Naive B cell (primary cell): ENCODE measurements around the gene ABCF3. TPM values are rescaled to one million over a fixed set of nuclear protein-coding genes. Genes with fewer than 3 reads are reported as not detected.

Experiments used
- ATAC-seq, 2 donors: fragments of 150-1000 bp; cut with Tn5 transposase; 2 replicates each; pipeline ENCODE4 v1.10.0; 2021; ENCODE audit warnings: low read depth in 2 of 2, mild to moderate bottlenecking in 2 of 2, moderate library complexity in 2 of 2
- DNase-seq: peaks from one replicate; pipeline ENCODE4 v3.0.0; 2022
- H3K27ac Mint-ChIP-seq, 6 donors: one replicate each; pipeline ENCODE4 v1.8.0; 2020 to 2022; ENCODE audit warnings: mild to moderate bottlenecking in 6 of 6, mixed read lengths in 6 of 6, moderate library complexity in 5 of 6, inconsistent platforms in 2 of 6
- H3K27me3 Mint-ChIP-seq, 3 donors: one replicate each; pipeline ENCODE4 v1.8.0; 2021 to 2022; ENCODE audit warnings: mixed read lengths in 3 of 3, mild to moderate bottlenecking in 1 of 3
- H3K36me3 Mint-ChIP-seq, 2 donors: one replicate each; pipeline ENCODE4 v1.8.0; 2020 to 2022; ENCODE audit warnings: mixed read lengths in 2 of 2, inconsistent platforms in 1 of 2, mild to moderate bottlenecking in 1 of 2
- H3K4me1 Mint-ChIP-seq, 3 donors: one replicate each; pipeline ENCODE4 v1.8.0; 2020 to 2022; ENCODE audit warnings: mixed read lengths in 3 of 3, inconsistent platforms in 1 of 3, mild to moderate bottlenecking in 1 of 3, moderate library complexity in 1 of 3
- H3K4me3 Mint-ChIP-seq, 8 donors: one replicate each; pipeline ENCODE4 v1.8.0; 2020 to 2022; ENCODE audit warnings: mild to moderate bottlenecking in 8 of 8, mixed read lengths in 8 of 8, moderate library complexity in 8 of 8, inconsistent platforms in 2 of 8
- H3K9me3 Mint-ChIP-seq, 7 donors: one replicate each; pipeline ENCODE4 v1.8.0; 2020 to 2022; ENCODE audit warnings: mixed read lengths in 7 of 7, mild to moderate bottlenecking in 5 of 7, inconsistent platforms in 2 of 7, moderate library complexity in 1 of 7
- polyA plus RNA-seq, 6 donors: library from polyadenylated mRNA; unstranded; fragments of 300-500 nt; fragmentation: Illumina TruSeq; gene quantifications; one replicate each; pipeline ENCODE4 v1.2.3, GENCODE V29; 2021; ENCODE audit warnings: low read depth in 6 of 6

Gene ABCF3
- polyA plus RNA-seq, 6 donors from 2014 or later = 24.6 to 45.7 (median 30.0) TPM

DNA sequence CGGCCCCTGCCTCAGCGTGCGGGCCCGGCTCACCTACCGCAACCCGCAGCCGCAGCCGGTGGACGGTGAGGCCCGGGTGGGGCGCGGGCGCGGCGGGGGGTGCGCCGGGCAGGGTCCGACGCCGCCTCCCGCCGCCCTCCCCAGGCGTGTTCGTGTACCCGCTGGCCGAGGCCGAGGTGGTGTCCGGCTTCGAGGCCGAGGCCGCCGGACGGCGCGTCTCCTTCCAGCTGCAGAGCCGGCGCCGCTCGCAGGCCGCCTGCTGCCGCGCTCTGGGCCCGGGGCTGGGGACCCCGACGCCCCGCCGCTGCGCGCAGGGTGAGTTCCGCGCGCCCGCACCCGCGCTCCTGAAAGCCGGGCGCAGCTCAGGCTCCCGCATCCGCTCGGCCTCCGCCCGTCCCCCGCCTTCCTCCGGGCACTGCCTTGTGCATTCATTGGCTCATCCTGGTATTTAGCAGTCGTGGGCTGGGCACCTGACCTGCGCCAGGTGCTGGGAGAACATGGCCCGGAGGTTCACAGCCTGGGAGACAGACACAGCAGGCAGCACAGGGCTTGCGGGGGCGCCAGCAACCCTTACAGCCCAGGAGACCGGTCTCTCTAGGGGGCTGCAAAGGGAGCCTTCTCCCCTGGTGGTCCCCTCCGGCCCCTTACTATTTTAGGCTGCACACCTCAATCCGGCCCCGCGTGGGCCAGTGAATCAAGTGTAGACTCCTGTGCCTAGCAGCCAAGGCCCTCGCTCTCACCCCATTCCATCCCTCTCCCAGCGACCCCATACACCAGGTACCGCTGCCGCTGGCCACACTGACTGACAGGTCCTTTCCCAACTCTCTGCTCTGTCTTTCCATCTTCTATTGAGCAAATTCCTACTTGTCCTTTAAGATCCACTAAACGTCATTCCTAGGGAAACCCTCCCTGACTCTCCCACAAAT lies 44.9 kb downstream of the ABCF3 start:
- ATAC-seq = no peak
- H3K27me3 Mint-ChIP-seq = peaks cover 52 to 70% (median 68%) of the 10 kb centered on the region in 3 donors
- H3K27ac Mint-ChIP-seq = peak overlapping the region in 2 of 6 donors; percentile 15 to 70
- peaks cover 0 to 12% of the 10 kb centered on the region in 2 donors for H3K36me3 Mint-ChIP-seq
- DNase-seq = no peak
- peaks cover 14 to 19% (median 18%) of the 10 kb centered on the region in 3 donors for H3K4me1 Mint-ChIP-seq
- no peaks in the 10 kb centered on the region for H3K9me3 Mint-ChIP-seq
- H3K4me3 Mint-ChIP-seq = peak overlapping the region; percentile 70 to 93 (median 83)

DNA sequence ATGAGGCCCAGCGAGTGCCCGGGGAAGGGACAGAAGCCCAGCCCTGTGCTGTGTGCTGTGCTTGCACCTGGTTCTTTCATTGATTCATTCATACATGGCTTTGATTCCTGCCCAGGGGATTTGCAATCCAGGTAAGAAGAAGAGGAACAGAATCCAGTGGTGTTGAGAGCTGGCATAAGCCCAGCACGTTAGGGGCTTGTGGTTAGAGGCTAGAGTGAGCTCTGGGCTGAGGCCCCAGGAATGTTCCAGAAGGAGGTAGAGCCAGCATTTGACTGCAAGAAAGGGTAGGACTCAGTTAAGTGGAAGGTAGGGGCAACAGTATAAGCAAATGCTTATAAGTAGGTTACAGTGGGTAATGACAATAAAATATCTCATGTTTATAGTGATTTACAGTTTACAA lies 45.7 kb downstream of the ABCF3 start:
- DNase-seq = no peak
- Mint-ChIP-seq H3K36me3 (peaks cover 0 to 12% of the 10 kb centered on the region in 2 donors), H3K27ac (no peak overlapping the region), H3K27me3 (peaks cover 45 to 62% (median 61%) of the 10 kb centered on the region in 3 donors), H3K4me3 (peak overlapping the region; percentile 70 to 93 (median 78)), H3K4me1 (peaks cover 14 to 19% (median 18%) of the 10 kb centered on the region in 3 donors), H3K9me3 (no peaks in the 10 kb centered on the region)
- ATAC-seq = no peak

DNA sequence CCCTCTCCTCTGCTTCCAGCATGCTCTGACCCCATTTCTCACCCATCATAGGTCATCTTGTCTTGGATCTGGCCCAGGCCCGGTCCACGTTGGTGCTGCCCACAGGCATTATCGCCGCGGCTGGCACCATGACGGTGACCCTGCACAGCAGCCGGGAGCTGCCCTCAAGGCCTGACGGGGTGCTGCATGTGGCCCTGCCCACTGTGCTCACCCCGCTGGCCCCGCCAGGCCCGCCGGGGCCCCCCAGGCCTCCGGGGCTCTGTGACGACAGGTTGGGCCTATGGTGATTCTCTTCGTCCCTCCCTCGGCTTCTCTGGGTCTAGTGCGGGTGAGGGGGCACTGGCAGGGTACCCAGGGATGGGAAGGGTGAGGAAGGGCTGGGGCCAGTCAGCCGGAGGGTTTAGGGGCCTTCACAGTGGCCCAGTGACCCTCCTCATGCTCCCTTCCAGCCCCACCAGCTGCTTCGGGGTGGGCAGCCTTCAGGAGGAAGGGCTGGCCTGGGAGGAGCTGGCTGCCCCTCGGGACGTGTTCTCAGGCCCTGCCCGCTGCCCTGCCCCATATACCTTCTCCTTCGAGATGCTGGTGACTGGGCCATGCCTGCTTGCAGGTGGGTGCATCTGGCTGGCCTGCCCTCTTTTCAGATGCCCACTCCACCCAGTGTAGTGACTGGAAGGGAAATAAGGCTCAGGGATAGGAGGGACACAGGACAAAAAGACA lies 47.3 kb downstream of the ABCF3 start:
- H3K27me3 Mint-ChIP-seq = peaks cover 36 to 56% (median 48%) of the 10 kb centered on the region in 3 donors
- H3K36me3 Mint-ChIP-seq = peaks cover 0 to 12% of the 10 kb centered on the region in 2 donors
- DNase-seq (no peak), ATAC-seq (no peak)
- peaks cover 13 to 16% (median 14%) of the 10 kb centered on the region in 3 donors for H3K4me1 Mint-ChIP-seq
- no peaks in the 10 kb centered on the region for H3K9me3 Mint-ChIP-seq
- no peak overlapping the region for H3K4me3 Mint-ChIP-seq
- H3K27ac Mint-ChIP-seq = no peak overlapping the region

- no peak overlapping the region for H3K4me3 Mint-ChIP-seq
- H3K4me1 Mint-ChIP-seq = peaks cover 8 to 9% (median 8%) of the 10 kb centered on the region in 3 donors
- H3K9me3 Mint-ChIP-seq = no peaks in the 10 kb centered on the region
- ATAC-seq (no peak), DNase-seq (no peak)
- H3K27ac Mint-ChIP-seq = no peak overlapping the region
- peaks cover 0 to 12% of the 10 kb centered on the region in 2 donors for H3K36me3 Mint-ChIP-seq
- peaks cover 32 to 47% (median 40%) of the 10 kb centered on the region in 3 donors for H3K27me3 Mint-ChIP-seq
Observed at GRCh38 chr3:184234224-184234623, 48.2 kb downstream of the ABCF3 start.

GRCh38 chr3:184234671-184235380 lies 48.8 kb downstream of the ABCF3 start:
- Mint-ChIP-seq H3K4me1 (peaks cover 8 to 9% (median 8%) of the 10 kb centered on the region in 3 donors), H3K36me3 (peaks cover 0 to 12% of the 10 kb centered on the region in 2 donors), H3K27me3 (peaks cover 32 to 47% (median 40%) of the 10 kb centered on the region in 3 donors), H3K4me3 (no peak overlapping the region), H3K27ac (no peak overlapping the region), H3K9me3 (no peaks in the 10 kb centered on the region)
- DNase-seq (no peak), ATAC-seq (no peak)

DNA sequence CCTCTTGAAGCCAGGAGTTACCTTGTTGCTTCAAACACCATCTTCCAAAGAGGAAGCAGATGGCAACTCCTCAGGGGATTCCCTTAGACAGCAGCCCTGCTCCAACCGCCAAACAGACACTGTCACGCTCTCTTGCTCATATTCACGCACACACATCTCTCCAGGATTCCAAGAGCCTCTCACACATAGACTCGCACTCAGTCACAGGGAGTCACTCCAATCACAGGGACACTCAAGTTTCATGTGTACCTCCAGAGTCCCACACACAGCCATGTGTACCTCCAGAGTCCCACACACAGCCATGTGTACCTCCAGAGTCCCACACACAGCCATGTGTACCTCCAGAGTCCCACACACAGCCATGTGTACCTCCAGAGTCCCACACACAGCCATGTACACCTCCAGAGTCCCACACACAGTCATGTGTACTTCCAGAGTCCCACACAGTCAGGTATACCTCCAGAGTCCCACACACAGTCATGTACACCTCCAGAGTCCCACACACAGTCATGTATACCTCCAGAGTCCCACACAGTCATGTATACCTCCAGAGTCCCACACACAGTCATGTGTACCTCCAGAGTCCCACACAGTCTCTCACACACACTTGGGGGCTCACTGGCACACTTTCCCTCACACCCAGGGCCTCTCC lies 49.5 kb downstream of the ABCF3 start:
- Mint-ChIP-seq H3K27me3 (peaks cover 32 to 47% (median 40%) of the 10 kb centered on the region in 3 donors), H3K36me3 (peaks cover 0 to 12% of the 10 kb centered on the region in 2 donors), H3K9me3 (no peaks in the 10 kb centered on the region), H3K4me3 (no peak overlapping the region), H3K27ac (no peak overlapping the region), H3K4me1 (peaks cover 8 to 9% (median 8%) of the 10 kb centered on the region in 3 donors)
- DNase-seq (no peak), ATAC-seq (no peak)

DNA sequence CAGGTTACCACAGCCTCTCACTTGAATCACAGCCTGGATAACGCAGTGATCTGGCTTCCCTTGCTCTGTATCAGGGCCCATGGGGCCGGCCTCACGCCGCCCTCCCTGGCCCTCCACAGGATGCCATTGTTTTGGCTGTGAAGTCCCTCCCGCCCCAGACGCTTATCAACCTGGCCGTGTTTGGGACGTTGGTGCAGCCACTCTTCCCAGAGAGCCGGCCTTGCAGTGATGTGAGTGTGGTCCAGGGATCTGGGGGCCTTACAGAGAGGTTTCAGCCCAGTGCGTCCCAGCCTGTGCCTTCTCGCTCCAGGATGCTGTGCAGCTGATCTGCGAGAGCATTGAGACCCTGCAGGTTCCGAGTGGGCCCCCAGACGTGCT lies 50.0 kb downstream of the ABCF3 start:
- no peak for ATAC-seq
- Mint-ChIP-seq H3K27me3 (peaks cover 30 to 44% (median 37%) of the 10 kb centered on the region in 3 donors), H3K36me3 (peaks cover 0 to 11% of the 10 kb centered on the region in 2 donors), H3K4me3 (no peak overlapping the region), H3K9me3 (no peaks in the 10 kb centered on the region), H3K4me1 (peaks cover 5 to 6% (median 6%) of the 10 kb centered on the region in 3 donors), H3K27ac (no peak overlapping the region)
- no peak for DNase-seq

- Mint-ChIP-seq H3K27ac (no peak overlapping the region), H3K4me3 (no peak overlapping the region), H3K4me1 (no peaks in the 10 kb centered on the region), H3K36me3 (peaks cover 0 to 6% of the 10 kb centered on the region in 2 donors), H3K9me3 (no peaks in the 10 kb centered on the region), H3K27me3 (peaks cover 24 to 38% (median 30%) of the 10 kb centered on the region in 3 donors)
- no peak for DNase-seq
- no peak for ATAC-seq
Observed at GRCh38 chr3:184236636-184237035, 50.6 kb downstream of the ABCF3 start.

DNA sequence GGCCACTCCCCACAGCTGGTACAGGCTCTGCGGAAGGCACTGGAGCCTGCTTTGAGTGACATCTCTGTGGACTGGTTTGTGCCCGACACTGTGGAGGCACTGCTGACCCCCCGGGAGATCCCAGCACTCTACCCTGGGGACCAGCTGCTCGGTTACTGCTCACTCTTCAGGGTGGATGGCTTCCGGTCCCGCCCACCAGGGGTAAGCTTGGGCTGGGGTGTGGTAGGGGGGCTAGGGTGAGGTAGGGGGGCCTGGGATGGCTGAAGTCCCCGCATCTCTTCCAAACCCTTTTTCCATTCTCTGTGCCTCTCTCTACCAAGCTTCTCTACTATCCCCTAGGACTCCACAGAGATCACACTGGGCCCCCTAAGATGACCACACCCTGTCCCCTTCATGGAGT lies 51.2 kb downstream of the ABCF3 start:
- Mint-ChIP-seq H3K27ac (no peak overlapping the region), H3K4me3 (no peak overlapping the region), H3K36me3 (peaks cover 0 to 10% of the 10 kb centered on the region in 2 donors), H3K4me1 (peaks cover 0 to 2% (median 0%) of the 10 kb centered on the region in 3 donors), H3K27me3 (peaks cover 18 to 32% (median 25%) of the 10 kb centered on the region in 3 donors), H3K9me3 (no peaks in the 10 kb centered on the region)
- ATAC-seq = no peak
- DNase-seq = no peak

GRCh38 chr3:184237807-184238206 lies 51.8 kb downstream of the ABCF3 start:
- peaks cover 5 to 10% of the 10 kb centered on the region in 2 donors for H3K36me3 Mint-ChIP-seq

DNA sequence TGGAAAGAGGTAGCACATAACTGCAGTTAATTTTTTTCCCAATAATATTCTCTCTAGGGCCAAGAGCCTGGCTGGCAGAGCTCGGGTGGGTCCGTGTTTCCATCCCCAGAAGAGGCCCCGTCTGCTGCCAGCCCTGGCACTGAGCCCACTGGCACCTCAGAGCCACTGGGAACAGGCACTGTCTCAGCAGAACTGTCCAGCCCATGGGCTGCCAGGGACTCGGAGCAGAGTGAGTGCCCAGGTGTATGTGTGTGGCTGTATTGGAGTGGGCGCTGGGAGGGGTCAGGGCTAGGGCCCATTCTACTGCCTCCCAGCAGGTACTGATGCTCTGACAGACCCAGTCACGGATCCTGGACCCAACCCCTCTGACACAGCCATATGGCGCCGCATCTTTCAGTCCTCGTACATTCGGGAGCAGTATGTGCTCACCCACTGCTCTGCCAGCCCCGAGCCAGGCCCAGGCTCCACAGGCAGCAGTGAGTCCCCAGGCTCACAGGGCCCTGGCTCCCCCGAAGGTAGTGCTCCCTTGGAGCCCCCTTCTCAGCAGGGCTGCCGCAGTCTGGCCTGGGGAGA lies 52.3 kb downstream of the ABCF3 start:
- peaks cover 9 to 21% (median 13%) of the 10 kb centered on the region in 3 donors for H3K27me3 Mint-ChIP-seq
- peaks cover 0 to 2% (median 0%) of the 10 kb centered on the region in 3 donors for H3K4me1 Mint-ChIP-seq
- peak overlapping the region in 1 of 6 donors; percentile 20 for H3K27ac Mint-ChIP-seq
- DNase-seq = no peak
- H3K9me3 Mint-ChIP-seq = no peaks in the 10 kb centered on the region
- peaks cover 10 to 13% of the 10 kb centered on the region in 2 donors for H3K36me3 Mint-ChIP-seq
- ATAC-seq = no peak
- H3K4me3 Mint-ChIP-seq = no peak overlapping the region

More at GRCh38 chr3:184237807-184238206, 51.8 kb downstream of the ABCF3 start:
- no peak overlapping the region for H3K4me3 Mint-ChIP-seq
- no peaks in the 10 kb centered on the region for H3K9me3 Mint-ChIP-seq
- peaks cover 12 to 26% (median 19%) of the 10 kb centered on the region in 3 donors for H3K27me3 Mint-ChIP-seq
- ATAC-seq = no peak
- DNase-seq = no peak
- H3K4me1 Mint-ChIP-seq = peaks cover 0 to 2% (median 0%) of the 10 kb centered on the region in 3 donors
- H3K27ac Mint-ChIP-seq = peak overlapping the region in 1 of 6 donors; percentile 20

GRCh38 chr3:184239221-184239620 lies 53.2 kb downstream of the ABCF3 start:
- peaks cover 4 to 14% (median 5%) of the 10 kb centered on the region in 3 donors for H3K27me3 Mint-ChIP-seq
- peaks cover 0 to 2% (median 0%) of the 10 kb centered on the region in 3 donors for H3K4me1 Mint-ChIP-seq
- H3K27ac Mint-ChIP-seq = no peak overlapping the region
- H3K4me3 Mint-ChIP-seq = no peak overlapping the region
- no peaks in the 10 kb centered on the region for H3K9me3 Mint-ChIP-seq
- DNase-seq = no peak
- ATAC-seq = no peak
- peaks cover 10 to 13% of the 10 kb centered on the region in 2 donors for H3K36me3 Mint-ChIP-seq
